Measurements from ENCODE around the gene ADNP. TPM values are rescaled to one million over a fixed set of nuclear protein-coding genes. Genes with fewer than 3 reads are reported as not detected.
A peak's percentile ranks its signal among the peaks of the same experiment; 100 is the strongest.
"Not testable (repeated sequence)": the region's sequence is repeated elsewhere in the genome, so short reads cannot be mapped to it uniquely, and the experiment has no call there.

ADNP gene
- total RNA-seq, result 10 to 100 TPM; 51.8 to 64.3 (median 58.2) TPM

DNA sequence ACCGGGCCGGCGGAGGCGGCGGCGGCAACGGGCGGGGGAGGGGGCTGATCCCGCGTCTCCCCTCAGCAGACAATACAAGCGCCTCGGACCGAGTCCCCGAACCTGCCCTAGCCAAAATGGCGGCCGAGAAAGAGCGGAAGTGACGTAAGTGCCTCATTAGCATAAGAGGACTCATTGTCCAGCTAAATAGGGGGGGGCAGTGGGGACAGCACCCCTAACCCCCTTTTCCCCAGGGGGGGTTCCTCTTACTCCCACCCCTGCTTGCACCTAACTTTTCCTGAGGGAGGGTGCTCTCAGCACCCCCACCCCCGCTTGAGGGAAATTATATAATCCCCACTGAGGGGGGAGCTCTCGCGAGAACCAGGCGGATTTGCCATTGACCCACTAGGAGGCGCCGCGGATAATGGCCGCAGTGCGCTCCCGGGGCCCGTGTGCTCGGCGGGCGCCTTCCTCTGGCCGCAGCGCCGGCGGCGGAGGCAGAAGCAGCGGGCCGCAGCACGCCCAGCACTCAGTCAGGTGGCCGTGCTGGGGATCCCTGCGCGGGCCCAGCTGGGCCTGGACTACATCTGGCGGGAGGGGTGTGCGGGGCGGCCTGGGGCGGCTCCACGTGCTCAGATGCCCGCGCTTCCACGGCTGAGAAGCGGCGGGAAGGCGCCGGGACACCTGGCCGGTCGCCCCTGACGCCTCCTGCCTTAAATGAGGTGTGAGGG is at the start of gene ADNP:
ADNP (minus strand) TSS at position 132 of the 710 bp plus-strand sequence. CDS start 27,441 bp downstream, outside the sequence.
- Histone ChIP-seq H3K27ac (peak within 1 kb of the TSS; percentile 95 to 100 (median 98)), H3K4me3 (peak within 1 kb of the TSS; percentile 71 to 94 (median 75)), H3K36me3 (peaks cover 0 to 32% (median 0%) of the 10 kb centered on the region in 3 donors), H3K4me1 (peaks cover 0 to 38% (median 0%) of the 10 kb centered on the region in 4 donors), H3K27me3 (no peaks in the 10 kb centered on the region), H3K9me3 (no peaks in the 10 kb centered on the region)
- DNase-seq, result peak; percentile 90 to 96 (median 93)
- TF ChIP-seq, protein P1, sequence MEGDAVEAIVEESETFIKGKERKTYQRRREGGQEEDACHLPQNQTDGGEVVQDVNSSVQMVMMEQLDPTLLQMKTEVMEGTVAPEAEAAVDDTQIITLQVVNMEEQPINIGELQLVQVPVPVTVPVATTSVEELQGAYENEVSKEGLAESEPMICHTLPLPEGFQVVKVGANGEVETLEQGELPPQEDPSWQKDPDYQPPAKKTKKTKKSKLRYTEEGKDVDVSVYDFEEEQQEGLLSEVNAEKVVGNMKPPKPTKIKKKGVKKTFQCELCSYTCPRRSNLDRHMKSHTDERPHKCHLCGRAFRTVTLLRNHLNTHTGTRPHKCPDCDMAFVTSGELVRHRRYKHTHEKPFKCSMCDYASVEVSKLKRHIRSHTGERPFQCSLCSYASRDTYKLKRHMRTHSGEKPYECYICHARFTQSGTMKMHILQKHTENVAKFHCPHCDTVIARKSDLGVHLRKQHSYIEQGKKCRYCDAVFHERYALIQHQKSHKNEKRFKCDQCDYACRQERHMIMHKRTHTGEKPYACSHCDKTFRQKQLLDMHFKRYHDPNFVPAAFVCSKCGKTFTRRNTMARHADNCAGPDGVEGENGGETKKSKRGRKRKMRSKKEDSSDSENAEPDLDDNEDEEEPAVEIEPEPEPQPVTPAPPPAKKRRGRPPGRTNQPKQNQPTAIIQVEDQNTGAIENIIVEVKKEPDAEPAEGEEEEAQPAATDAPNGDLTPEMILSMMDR (IDR thresholded peaks at IDR 0.05), result peak; percentile 64 to 88 (median 80)
- TF ChIP-seq POLR2A (IDR thresholded peaks at IDR 0.05), result peak; percentile 75 to 80

DNA sequence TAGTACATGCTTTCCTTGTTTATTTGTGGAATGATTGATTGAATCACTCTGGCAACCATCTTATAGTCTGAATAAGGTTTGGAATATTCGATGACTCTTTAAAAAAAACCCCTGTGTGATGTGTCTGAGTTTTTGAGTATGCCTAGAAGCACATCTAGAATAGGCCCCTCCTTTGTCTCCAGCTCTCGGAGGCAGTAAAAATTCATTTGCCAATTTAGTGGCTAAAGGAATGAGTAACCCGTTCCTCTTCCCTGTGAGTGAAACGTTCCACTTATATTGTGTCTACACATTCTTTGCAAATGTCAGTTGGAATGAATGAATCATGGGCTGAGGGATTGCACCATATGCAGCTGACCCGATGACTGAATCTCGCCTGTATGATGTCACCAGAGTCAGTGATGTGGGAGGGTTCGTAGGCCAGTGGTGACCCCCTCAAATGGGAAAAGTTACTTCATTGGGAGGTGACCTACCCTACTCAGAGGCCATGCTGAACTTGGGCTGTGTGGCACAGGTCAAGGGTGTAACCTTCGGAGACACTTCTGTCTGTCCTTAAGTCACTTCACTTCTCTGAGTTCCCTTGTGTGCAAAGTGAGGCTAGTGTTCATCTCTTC is 48.9 kb upstream of the ADNP start:
- Histone ChIP-seq H3K27me3 (no peaks in the 10 kb centered on the region), H3K27ac (peak overlapping the region in 1 of 4 donors; percentile 12), H3K36me3 (no peaks in the 10 kb centered on the region)

DNA sequence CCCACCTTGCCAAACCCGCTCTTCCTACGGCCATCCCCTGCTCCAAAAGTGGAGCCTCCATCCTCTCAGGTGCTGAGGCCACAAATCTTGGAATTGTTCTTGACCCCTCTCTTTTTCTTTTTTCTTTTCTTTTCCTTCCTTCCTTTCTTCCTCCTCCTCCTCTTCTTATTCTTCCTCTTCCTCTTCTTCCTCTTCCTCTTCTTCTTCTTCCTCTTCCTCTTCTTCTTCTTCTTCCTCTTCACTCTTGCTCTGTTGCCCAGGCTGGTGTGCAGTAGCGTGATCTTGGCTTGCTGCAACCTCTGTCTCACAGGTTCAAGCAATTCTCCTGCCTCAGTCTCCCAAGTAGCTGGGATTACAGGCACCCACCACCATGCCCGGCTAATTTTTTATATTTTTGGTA is 47.3 kb upstream of the ADNP start:
- H3K27ac ChIP-seq, H3K4me3 ChIP-seq, H3K27me3 ChIP-seq, H3K36me3 ChIP-seq, H3K9me3 ChIP-seq, DNase-seq: not testable (repeated sequence)
- peaks cover 0 to 14% (median 2%) of the 10 kb centered on the region in 4 donors for H3K4me1 ChIP-seq

More for the DNA sequence above, 48.9 kb upstream of the ADNP start:
- H3K4me3 ChIP-seq, result no peak overlapping the region
- no peak for TF ChIP-seq POLR2A (IDR thresholded peaks at IDR 0.05)
- TF ChIP-seq, protein P1 (IDR thresholded peaks at IDR 0.05), result no peak
- peaks cover 0 to 14% (median 2%) of the 10 kb centered on the region in 4 donors for H3K4me1 ChIP-seq
- H3K9me3 ChIP-seq, result no peaks in the 10 kb centered on the region
- no peak for DNase-seq

DNA sequence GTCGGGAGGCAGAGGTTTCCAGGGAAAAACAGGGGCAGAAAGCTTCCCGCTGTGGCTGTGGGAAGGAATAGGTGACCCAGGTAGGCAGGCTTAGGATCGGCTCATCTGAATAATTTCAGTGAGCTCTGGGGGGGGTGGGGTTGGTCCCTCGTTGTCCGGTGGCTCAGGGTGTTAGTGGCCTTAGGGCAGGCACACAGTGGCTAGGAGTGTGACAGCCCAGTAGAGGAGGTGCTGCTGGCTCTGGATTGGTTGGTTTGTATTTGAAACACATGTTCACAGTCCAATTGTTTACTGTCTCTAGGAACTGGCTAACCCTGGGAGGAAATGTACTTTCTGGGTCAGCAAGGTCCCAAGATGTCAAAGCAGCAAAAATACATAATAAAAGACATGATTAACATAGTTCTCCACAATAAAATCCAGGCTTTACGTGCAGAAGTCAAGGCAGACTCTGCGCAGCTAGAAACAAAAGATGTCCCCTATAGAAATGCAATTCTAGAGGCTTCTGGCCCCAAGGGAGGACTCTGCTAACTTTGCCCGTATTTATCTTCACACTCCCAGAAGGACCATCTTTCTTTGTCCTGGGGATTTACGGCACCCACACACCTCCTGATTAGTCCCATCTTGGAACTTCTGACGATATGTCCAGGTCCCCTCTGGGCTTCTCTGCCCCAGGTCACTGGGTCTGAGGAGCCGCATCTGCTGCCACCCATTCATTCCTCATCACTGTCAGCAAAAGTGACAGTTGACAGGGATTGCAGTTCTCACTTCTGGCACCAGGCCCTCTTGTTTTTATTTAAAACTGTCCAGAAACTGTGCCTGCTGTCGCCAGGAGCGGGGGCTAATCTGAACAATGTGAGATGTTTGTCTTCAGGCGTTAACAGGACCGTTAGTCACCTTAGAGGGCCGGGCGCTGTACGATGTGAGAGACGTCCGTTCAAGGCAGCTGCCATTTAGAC is 46.1 kb upstream of the ADNP start:
- H3K4me1 ChIP-seq, result peaks cover 0 to 11% (median 2%) of the 10 kb centered on the region in 4 donors
- no peaks in the 10 kb centered on the region for H3K36me3 ChIP-seq
- TF ChIP-seq, protein P1 (IDR thresholded peaks at IDR 0.05), result no peak
- TF ChIP-seq POLR2A (IDR thresholded peaks at IDR 0.05), result no peak
- no peaks in the 10 kb centered on the region for H3K27me3 ChIP-seq
- H3K4me3 ChIP-seq, result no peak overlapping the region
- no peak overlapping the region for H3K27ac ChIP-seq
- no peaks in the 10 kb centered on the region for H3K9me3 ChIP-seq
- no peak for DNase-seq

DNA sequence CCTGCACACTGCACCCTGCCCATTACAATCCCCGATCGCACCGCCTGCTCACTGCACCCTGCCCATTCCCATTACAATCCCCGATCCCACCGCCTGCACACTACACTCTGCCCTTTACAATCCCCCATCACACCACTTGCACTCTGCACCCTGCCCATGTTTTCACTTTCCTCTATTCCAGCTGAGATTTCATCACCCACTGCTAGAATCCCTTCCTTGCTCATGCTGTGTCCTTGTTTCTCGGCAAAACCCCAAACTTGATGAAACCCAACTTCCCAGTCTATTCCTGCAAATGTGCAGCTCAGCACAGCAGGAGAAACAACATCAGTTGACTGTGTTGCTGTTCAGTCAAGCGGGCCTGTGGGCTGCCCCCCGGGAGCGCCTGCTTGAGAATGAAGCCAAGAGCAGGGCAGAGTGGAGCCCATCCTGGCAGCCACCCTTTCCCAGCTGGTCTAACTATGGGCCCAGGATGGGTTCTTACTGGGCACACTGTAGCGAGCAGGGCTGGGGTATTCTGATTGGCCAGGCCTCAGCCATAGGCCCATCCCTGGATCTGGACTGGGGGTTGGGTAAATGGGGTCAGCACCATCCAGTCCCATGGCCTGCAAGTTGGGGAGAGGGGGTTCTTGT is 44.6 kb upstream of the ADNP start:
- H3K9me3 ChIP-seq, result no peaks in the 10 kb centered on the region
- H3K27me3 ChIP-seq, result no peaks in the 10 kb centered on the region
- DNase-seq, result no peak
- H3K27ac ChIP-seq, result no peak overlapping the region
- TF ChIP-seq, protein P1 (IDR thresholded peaks at IDR 0.05), result no peak
- TF ChIP-seq POLR2A (IDR thresholded peaks at IDR 0.05), result no peak
- no peaks in the 10 kb centered on the region for H3K36me3 ChIP-seq
- no peak overlapping the region for H3K4me3 ChIP-seq
- no peaks in the 10 kb centered on the region for H3K4me1 ChIP-seq

All from Peyer's patch (tissue), 4 donors.